Right lobe of liver (tissue), 6 donors: ENCODE results near the gene DRD1. TPM values are rescaled to one million over a fixed set of nuclear protein-coding genes. Genes with fewer than 3 reads are reported as not detected.

Experiments
- ATAC-seq, 4 donors: fragments of 200-7000 bp; cut with Tn5 transposase; one replicate each; pipeline ENCODE4 v1.9.1; 2020; ENCODE audit warnings: mild to moderate bottlenecking in 4 of 4, moderate library complexity in 4 of 4
- DNase-seq, 3 donors: peaks; one replicate each; pipeline ENCODE4 v3.0.0-alpha.2; 2020
- H3K27ac ChIP-seq, 3 donors: fragments of 200-600 bp; one replicate each; pipeline ENCODE4 v1.8.0; 2022
- H3K27me3 ChIP-seq, 2 donors: fragments of 200-600 bp; one replicate each; pipeline ENCODE4 v1.8.0; 2022
- H3K36me3 ChIP-seq, 4 donors: fragments of 200-600 bp; sonication (generic) in 1 of 4; one replicate each; pipeline versions ENCODE4 v1.5.1 to v1.8.0; 2017 to 2022; ENCODE audit warnings: control low read depth in 1 of 4
- H3K4me1 ChIP-seq, 4 donors: fragments of 200-600 bp; sonication (generic) in 1 of 4; one replicate each; pipeline versions ENCODE4 v1.5.1 to v1.8.0; 2017 to 2022; ENCODE audit warnings: control low read depth in 1 of 4
- H3K4me3 ChIP-seq, 3 donors: fragments of 200-600 bp; one replicate each; pipeline ENCODE4 v1.8.0; 2022
- H3K9me3 ChIP-seq, 4 donors: fragments of 200-600 bp; sonication (generic) in 1 of 4; one replicate each; pipeline versions ENCODE4 v1.5.1 to v1.8.0; 2017 to 2022; ENCODE audit warnings: control low read depth in 1 of 4
- CTCF ChIP-seq, 4 donors: fragments of 200-600 bp in 3 of 4; fragments of 450-650 bp in 1 of 4; IDR thresholded peaks; one replicate each; pipeline versions ENCODE4 v1.5.1 to v1.8.0; 2016 to 2022; ENCODE audit warnings: antibody characterized with exemption in 4 of 4, mild to moderate bottlenecking in 2 of 4
- POLR2A ChIP-seq: fragments of 450-650 bp; IDR thresholded peaks from one replicate; pipeline ENCODE4 v1.6.1; 2017; ENCODE audit warnings: antibody characterized with exemption, mild to moderate bottlenecking
- WGBS: methylation state at CpG from one replicate; pipeline ENCODE4 v1.1.6; 2018; ENCODE audit warnings: low coverage, low lambda C conversion rate; ENCODE audit not compliant: insufficient coverage; ENCODE audit errors: missing lambda C conversion rate; 5-methylcytosine and 5-hydroxymethylcytosine counted together
- intact Hi-C, 2 donors: fragments of 100-400 bp; cut with DNase I; formaldehyde crosslinking; loops; one replicate each; pipeline versions ENCODE4 v1.11.2 to v1.14.1; 2022
- long read RNA-seq: library from polyadenylated mRNA; unstranded; transcript quantifications from one replicate; pipeline ENCODE4 v2.0.0, GENCODE V29; 2019
- total RNA-seq, 6 experiments: library from RNA; depleted of rRNA in 2 of 6; stranded (reverse); fragments of >200 nt in 2 of 6; fragmentation: NEBNext Ultra II Directional in 3 of 6; extraction: Animal tissue kit (Norgen Biotek cat#: 25700) in 3 of 6; gene quantifications; one replicate each; pipeline versions ENCODE4 v1.1.0 to v1.2.4, GENCODE V29; 2016 to 2023
- donor health status: DM: no; HTN: yes; CAD: no.
- donor health status: DM: no; HTN: no; CAD: no.
- donor health status: DM: no; HTN: no; CAD: no.
- donor health status: DM: no; HTN: yes; CAD: no.
- donor health status: DM: no; HTN: yes; CAD: no.

DRD1 gene
- total RNA-seq, result under 1 TPM in 3 of 6 experiments, not detected in 3; 0.06 to 0.18 (median 0.15) TPM
- long read RNA-seq, result 0 reads

GRCh38 chr5:175444060-175444904 lies at the start of gene DRD1:
Gene DRD1 (minus strand): TSS chr5:175444182. CDS start chr5:175443099, 1,083 bp downstream.
- peak; percentile 78 to 89 (median 86) for ATAC-seq
- H3K4me3 ChIP-seq, result peak within 1 kb of the TSS; percentile 25 to 48 (median 41)
- peak; percentile 54 to 62 (median 60) for DNase-seq
- no peaks in the 10 kb centered on the region for H3K36me3 ChIP-seq
- no CpG with 5 or more reads among the region's 91 CpGs for WGBS
- peaks cover 0 to 13% (median 4%) of the 10 kb centered on the region in 4 donors for H3K4me1 ChIP-seq
- no peaks in the 10 kb centered on the region for H3K9me3 ChIP-seq
- intact Hi-C loops, result loop anchor here in 1 of 2 donors (10.0 kb wide), 1 partner anchor 489 kb away; no protein-coding TSS in a partner anchor
- TF ChIP-seq POLR2A (no peak), CTCF (IDR thresholded peaks at IDR 0.05) (peak; percentile 66 to 91 (median 82))
- no peaks in the 10 kb centered on the region for H3K27me3 ChIP-seq
- H3K27ac ChIP-seq, result no peak within 1 kb of the TSS

DNA sequence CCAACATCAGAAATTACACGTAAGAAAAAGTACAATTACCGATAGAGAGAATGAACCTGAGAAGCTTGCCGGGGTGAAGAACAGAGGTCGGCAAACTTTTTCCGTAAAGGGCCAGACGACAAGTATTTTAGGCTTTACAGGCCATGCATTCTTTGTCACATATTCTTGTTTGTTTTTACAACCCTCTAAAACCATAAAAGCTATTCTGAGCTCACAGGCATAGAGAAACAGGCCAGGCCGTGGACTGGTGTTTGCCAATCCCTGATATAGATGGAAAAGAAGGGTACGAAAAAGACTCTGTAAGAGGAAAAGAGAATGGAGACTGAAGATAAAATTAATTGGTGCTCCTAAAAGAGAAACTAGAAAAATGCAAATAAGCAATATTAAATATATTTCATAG lies 49.7 kb upstream of the DRD1 start:
- no peaks in the 10 kb centered on the region for H3K9me3 ChIP-seq
- ATAC-seq (no peak), DNase-seq (no peak)
- intact Hi-C loops, result no loop called here
- WGBS, result 99% methylated on average over 8 of the region's 8 CpGs
- H3K27ac ChIP-seq, result no peak overlapping the region
- peaks cover 0 to 63% (median 26%) of the 10 kb centered on the region in 4 donors for H3K36me3 ChIP-seq
- TF ChIP-seq POLR2A (no peak), CTCF (IDR thresholded peaks at IDR 0.05) (no peak)
- no peak overlapping the region for H3K4me3 ChIP-seq
- no peaks in the 10 kb centered on the region for H3K27me3 ChIP-seq
- H3K4me1 ChIP-seq, result no peaks in the 10 kb centered on the region

GRCh38 chr5:175493260-175493659 lies 49.3 kb upstream of the DRD1 start:
- intact Hi-C loops, result no loop called here
- H3K4me3 ChIP-seq, result no peak overlapping the region
- H3K27ac ChIP-seq, result no peak overlapping the region
- peak in 3 of 4 donors; percentile 20 to 47 (median 31) for ATAC-seq
- H3K36me3 ChIP-seq, result peaks cover 0 to 58% (median 26%) of the 10 kb centered on the region in 4 donors
- WGBS, result 52% methylated on average over 5 of the region's 7 CpGs
- TF ChIP-seq POLR2A, result no peak
- no peak for TF ChIP-seq CTCF (IDR thresholded peaks at IDR 0.05)
- DNase-seq, result no peak
- H3K27me3 ChIP-seq, result no peaks in the 10 kb centered on the region
- H3K4me1 ChIP-seq, result no peaks in the 10 kb centered on the region
- H3K9me3 ChIP-seq, result no peaks in the 10 kb centered on the region

DNA sequence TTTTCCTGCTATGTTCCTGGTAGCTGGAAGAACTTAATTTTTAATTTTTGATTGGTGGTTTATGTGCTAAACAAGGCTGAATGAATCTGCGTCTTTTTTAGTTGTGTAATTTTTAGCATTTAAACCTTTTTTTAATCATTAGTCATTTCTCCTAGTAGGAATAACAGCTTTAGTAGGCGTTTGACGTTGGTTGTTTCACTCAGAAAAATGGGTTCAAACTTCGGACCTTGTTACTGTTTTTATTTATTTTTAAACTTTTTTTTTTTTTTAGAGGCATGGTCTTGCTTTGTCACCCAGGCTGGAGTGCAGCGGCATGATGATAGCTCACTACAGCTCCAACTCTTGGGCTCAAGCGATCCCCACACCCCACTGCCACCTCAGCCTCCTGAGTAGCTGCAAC lies 47.2 kb upstream of the DRD1 start:
- TF ChIP-seq CTCF (IDR thresholded peaks at IDR 0.05), result no peak
- no peak for TF ChIP-seq POLR2A
- WGBS, result 65% methylated on average over 6 of the region's 6 CpGs

More for the DNA sequence above, 47.2 kb upstream of the DRD1 start:
- no peaks in the 10 kb centered on the region for H3K4me1 ChIP-seq
- no peak overlapping the region for H3K4me3 ChIP-seq
- H3K36me3 ChIP-seq, result peaks cover 0 to 44% (median 21%) of the 10 kb centered on the region in 4 donors
- DNase-seq, result peak in 1 of 3 donors; percentile 27
- H3K9me3 ChIP-seq, result no peaks in the 10 kb centered on the region
- intact Hi-C loops, result no loop called here
- no peaks in the 10 kb centered on the region for H3K27me3 ChIP-seq
- ATAC-seq, result no peak
- H3K27ac ChIP-seq, result no peak overlapping the region
